ENCODE data around the gene SH3BP5.

SH3BP5 gene

GRCh38 chr3:15284121-15284889, 48.1 kb downstream of the SH3BP5 start:
- H3K79me2 ChIP-seq (ENCODE audit: insufficient read depth, low read depth), result no peaks in the 10 kb centered on the region
- H3K9ac ChIP-seq, result no peak overlapping the region
- H3K4me1 ChIP-seq (ENCODE audit: low read depth, poor library complexity, severe bottlenecking), result peaks cover 13% of the 10 kb centered on the region
- no peak overlapping the region for H3K27ac ChIP-seq
- H3K4me2 ChIP-seq, result no peak overlapping the region
- H4K20me1 ChIP-seq (ENCODE audit: insufficient read depth), result no peaks in the 10 kb centered on the region
- H2AFZ ChIP-seq (ENCODE audit: low read depth), result no peak overlapping the region
- H3K36me3 ChIP-seq (ENCODE audit: insufficient read depth), result no peaks in the 10 kb centered on the region
- no peak overlapping the region for H3K4me3 ChIP-seq (IDR thresholded peaks at IDR 0.05; ENCODE audit: insufficient read depth, low read depth, low read length)
- no peak for TF ChIP-seq CTCF (conservative IDR thresholded peaks at IDR 0.05; ENCODE audit: low read depth, low read length)
- H3K27me3 ChIP-seq (ENCODE audit: insufficient read depth, low read depth), result no peaks in the 10 kb centered on the region

GRCh38 chr3:15283702-15284101, 48.7 kb downstream of the SH3BP5 start:
- no peaks in the 10 kb centered on the region for H3K27me3 ChIP-seq (ENCODE audit: insufficient read depth, low read depth)
- no peaks in the 10 kb centered on the region for H3K79me2 ChIP-seq (ENCODE audit: insufficient read depth, low read depth)
- H3K36me3 ChIP-seq (ENCODE audit: insufficient read depth), result no peaks in the 10 kb centered on the region
- H3K4me1 ChIP-seq (ENCODE audit: low read depth, poor library complexity, severe bottlenecking), result peaks cover 13% of the 10 kb centered on the region
- no peak overlapping the region for H3K4me3 ChIP-seq (IDR thresholded peaks at IDR 0.05; ENCODE audit: insufficient read depth, low read depth, low read length)
- no peak for TF ChIP-seq CTCF (conservative IDR thresholded peaks at IDR 0.05; ENCODE audit: low read depth, low read length)
- no peak overlapping the region for H3K4me2 ChIP-seq
- H4K20me1 ChIP-seq (ENCODE audit: insufficient read depth), result no peaks in the 10 kb centered on the region
- H3K27ac ChIP-seq, result no peak overlapping the region
- no peak overlapping the region for H3K9ac ChIP-seq
- no peak overlapping the region for H2AFZ ChIP-seq (ENCODE audit: low read depth)

GRCh38 chr3:15281817-15282216, 50.6 kb downstream of the SH3BP5 start:
- Histone ChIP-seq H3K27me3 (ENCODE audit: insufficient read depth, low read depth) (no peaks in the 10 kb centered on the region), H3K79me2 (ENCODE audit: insufficient read depth, low read depth) (no peaks in the 10 kb centered on the region), H3K27ac (no peak overlapping the region), H2AFZ (ENCODE audit: low read depth) (no peak overlapping the region), H3K4me1 (ENCODE audit: low read depth, poor library complexity, severe bottlenecking) (peaks cover 13% of the 10 kb centered on the region), H3K36me3 (ENCODE audit: insufficient read depth) (no peaks in the 10 kb centered on the region), H3K9ac (no peak overlapping the region), H3K4me3 (IDR thresholded peaks at IDR 0.05; ENCODE audit: insufficient read depth, low read depth, low read length) (no peak overlapping the region), H4K20me1 (ENCODE audit: insufficient read depth) (no peaks in the 10 kb centered on the region), H3K4me2 (no peak overlapping the region)
- no peak for TF ChIP-seq CTCF (conservative IDR thresholded peaks at IDR 0.05; ENCODE audit: low read depth, low read length)

- H3K4me1 ChIP-seq (ENCODE audit: low read depth, poor library complexity, severe bottlenecking), result peaks cover 13% of the 10 kb centered on the region
- no peaks in the 10 kb centered on the region for H3K79me2 ChIP-seq (ENCODE audit: insufficient read depth, low read depth)
- H3K4me3 ChIP-seq (IDR thresholded peaks at IDR 0.05; ENCODE audit: insufficient read depth, low read depth, low read length), result no peak overlapping the region
These were observed 51.4 kb downstream of the SH3BP5 start for GRCh38 chr3:15280853-15281532.

More at GRCh38 chr3:15280853-15281532, 51.4 kb downstream of the SH3BP5 start:
- Histone ChIP-seq H3K36me3 (ENCODE audit: insufficient read depth) (no peaks in the 10 kb centered on the region), H3K27me3 (ENCODE audit: insufficient read depth, low read depth) (no peaks in the 10 kb centered on the region), H3K9ac (no peak overlapping the region), H3K4me2 (no peak overlapping the region), H2AFZ (ENCODE audit: low read depth) (no peak overlapping the region), H3K27ac (no peak overlapping the region), H4K20me1 (ENCODE audit: insufficient read depth) (no peaks in the 10 kb centered on the region)
- no peak for TF ChIP-seq CTCF (conservative IDR thresholded peaks at IDR 0.05; ENCODE audit: low read depth, low read length)
